Tibial nerve (tissue), 4 donors: ENCODE measurements around the gene RABGGTA.

Source experiments
- EP300 ChIP-seq, 2 donors: sonication (generic); formaldehyde crosslinking; IDR thresholded peaks; one replicate each; pipeline ENCODE4 v1.6.1; 2017; ENCODE audit warnings: antibody characterized with exemption in 2 of 2, mild to moderate bottlenecking in 1 of 2
- POLR2A ChIP-seq, 2 donors: fragments of 450-650 bp; IDR thresholded peaks; one replicate each; pipeline ENCODE4 v1.6.1; 2017; ENCODE audit warnings: antibody characterized with exemption in 2 of 2, mild to moderate bottlenecking in 2 of 2, moderate library complexity in 2 of 2
- TF ChIP-seq, protein P1 (sequence below), 5 experiments: fragments of 200-600 bp in 3 of 5; fragments of 450-650 bp in 2 of 5; sonication (generic) in 3 of 5; IDR thresholded peaks; one replicate each; pipeline ENCODE4 v1.5.1; 2016 to 2019; ENCODE audit warnings: antibody characterized with exemption in 5 of 5, mild to moderate bottlenecking in 3 of 5, moderate library complexity in 2 of 5

DNA sequence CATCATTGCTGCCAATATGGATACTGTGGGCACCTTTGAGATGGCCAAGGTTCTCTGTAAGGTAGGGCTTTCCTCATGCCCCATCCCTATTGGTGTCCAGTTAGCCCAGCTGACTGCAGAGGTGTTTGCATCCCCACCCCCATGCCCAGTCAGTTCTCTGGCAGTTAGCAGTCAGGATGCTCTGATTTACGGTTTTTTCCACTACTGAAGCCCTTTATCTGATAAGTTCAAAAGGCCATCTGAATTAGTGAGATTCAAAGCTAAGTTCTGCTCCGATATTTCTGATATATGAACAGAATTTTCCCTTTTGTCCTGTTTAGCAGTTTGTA is 37.9 kb downstream of the RABGGTA start:
- TF ChIP-seq EP300 (IDR thresholded peaks at IDR 0.05), result no peak
- no peak for TF ChIP-seq POLR2A (IDR thresholded peaks at IDR 0.05)
- TF ChIP-seq, protein P1, sequence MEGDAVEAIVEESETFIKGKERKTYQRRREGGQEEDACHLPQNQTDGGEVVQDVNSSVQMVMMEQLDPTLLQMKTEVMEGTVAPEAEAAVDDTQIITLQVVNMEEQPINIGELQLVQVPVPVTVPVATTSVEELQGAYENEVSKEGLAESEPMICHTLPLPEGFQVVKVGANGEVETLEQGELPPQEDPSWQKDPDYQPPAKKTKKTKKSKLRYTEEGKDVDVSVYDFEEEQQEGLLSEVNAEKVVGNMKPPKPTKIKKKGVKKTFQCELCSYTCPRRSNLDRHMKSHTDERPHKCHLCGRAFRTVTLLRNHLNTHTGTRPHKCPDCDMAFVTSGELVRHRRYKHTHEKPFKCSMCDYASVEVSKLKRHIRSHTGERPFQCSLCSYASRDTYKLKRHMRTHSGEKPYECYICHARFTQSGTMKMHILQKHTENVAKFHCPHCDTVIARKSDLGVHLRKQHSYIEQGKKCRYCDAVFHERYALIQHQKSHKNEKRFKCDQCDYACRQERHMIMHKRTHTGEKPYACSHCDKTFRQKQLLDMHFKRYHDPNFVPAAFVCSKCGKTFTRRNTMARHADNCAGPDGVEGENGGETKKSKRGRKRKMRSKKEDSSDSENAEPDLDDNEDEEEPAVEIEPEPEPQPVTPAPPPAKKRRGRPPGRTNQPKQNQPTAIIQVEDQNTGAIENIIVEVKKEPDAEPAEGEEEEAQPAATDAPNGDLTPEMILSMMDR (IDR thresholded peaks at IDR 0.05), result no peak
